Muscle of arm (tissue), 12 donors: ENCODE measurements around the gene ZC3H18. TPM values are rescaled to one million over a fixed set of nuclear protein-coding genes. Genes with fewer than 3 reads are reported as not detected.

Source experiments
- DNase-seq: peaks from one replicate; pipeline ENCODE4 v3.0.0-alpha.2; 2013
- polyA plus RNA-seq, 12 donors: library from polyadenylated mRNA; unstranded; fragments of 120-200 nt; gene quantifications; one replicate each; pipeline ENCODE4 v1.2.1, GENCODE V29; 2013; ENCODE audit not compliant: insufficient read length in 12 of 12

ZC3H18 gene
- polyA plus RNA-seq, 12 donors: 21.4 to 54.4 (median 25.0) TPM; not detected in 1

GRCh38 chr16:88619859-88620815 is 49.9 kb downstream of the ZC3H18 start:
- DNase-seq: no peak

GRCh38 chr16:88622125-88622524 is 51.9 kb downstream of the ZC3H18 start:
- DNase-seq: no peak

GRCh38 chr16:88622866-88623265 is 52.7 kb downstream of the ZC3H18 start:
- DNase-seq: no peak

- no peak for DNase-seq
Observed at GRCh38 chr16:88623858-88624257, 53.7 kb downstream of the ZC3H18 start.

- DNase-seq: no peak
Observed at GRCh38 chr16:88624481-88624880, 54.3 kb downstream of the ZC3H18 start.

- no peak for DNase-seq
Observed at GRCh38 chr16:88624977-88625576, 54.9 kb downstream of the ZC3H18 start.

GRCh38 chr16:88626646-88627045 is 56.4 kb downstream of the ZC3H18 start:
- no peak for DNase-seq

- no peak for DNase-seq
Observed at GRCh38 chr16:88627531-88628411, 57.6 kb downstream of the ZC3H18 start.

- no peak for DNase-seq
Observed at GRCh38 chr16:88628512-88628974, 58.3 kb downstream of the ZC3H18 start.

GRCh38 chr16:88629835-88630234 is 59.6 kb downstream of the ZC3H18 start:
- DNase-seq: no peak

- no peak for DNase-seq
Observed at GRCh38 chr16:88630433-88630832, 60.2 kb downstream of the ZC3H18 start.

- DNase-seq: no peak
Observed at GRCh38 chr16:88630941-88631340, 60.7 kb downstream of the ZC3H18 start.

- no peak for DNase-seq
Observed at GRCh38 chr16:88631384-88631783, 61.2 kb downstream of the ZC3H18 start.

- DNase-seq: no peak
Observed at GRCh38 chr16:88631920-88632586, 61.9 kb downstream of the ZC3H18 start.

- DNase-seq: no peak
Observed at GRCh38 chr16:88632587-88632930, 62.4 kb downstream of the ZC3H18 start.

GRCh38 chr16:88633684-88634140 is 63.5 kb downstream of the ZC3H18 start:
- no peak for DNase-seq

- DNase-seq: no peak
Observed at GRCh38 chr16:88634141-88634993, 64.2 kb downstream of the ZC3H18 start.

GRCh38 chr16:88634994-88635670 is 64.9 kb downstream of the ZC3H18 start:
- no peak for DNase-seq

GRCh38 chr16:88635671-88636319 is 65.6 kb downstream of the ZC3H18 start:
- no peak for DNase-seq
